Gastroesophageal sphincter (tissue), 3 donors: ENCODE measurements around the gene HTR1B.

Experiments
- CTCF ChIP-seq, 4 experiments: fragments of 200-600 bp in 2 of 4; fragments of 450-650 bp in 2 of 4; sonication (generic) in 1 of 4; IDR thresholded peaks; one replicate each; pipeline ENCODE4 v1.5.1; 2017 to 2019; ENCODE audit warnings: antibody characterized with exemption in 4 of 4, mild to moderate bottlenecking in 2 of 4, moderate library complexity in 2 of 4
- POLR2A ChIP-seq, 2 donors: fragments of 450-650 bp; IDR thresholded peaks; one replicate each; pipeline ENCODE4 v1.6.1; 2017; ENCODE audit warnings: antibody characterized with exemption in 2 of 2, mild to moderate bottlenecking in 2 of 2, moderate library complexity in 1 of 2
- POLR2AphosphoS5 ChIP-seq: sonication (generic); formaldehyde crosslinking; IDR thresholded peaks from one replicate; pipeline ENCODE4 v1.6.1; 2017; ENCODE audit warnings: antibody characterized with exemption

- no peak for TF ChIP-seq CTCF (IDR thresholded peaks at IDR 0.05)
- no peak for TF ChIP-seq POLR2AphosphoS5
- TF ChIP-seq POLR2A (IDR thresholded peaks at IDR 0.05): no peak
These were observed 32.8 kb downstream of the HTR1B start for GRCh38 chr6:77430504-77430903.
